RWPE2 (cell line): ENCODE measurements around the gene MYO10.

Experiments
- ATAC-seq: fragments of 200-7000 bp; cut with Tn5 transposase; 3 replicates; pipeline ENCODE4 v1.9.1; 2021; ENCODE audit warnings: low read depth
- DNase-seq: peaks from one replicate; pipeline ENCODE4 v3.0.0-alpha.2; 2020; ENCODE audit warnings: low spot score
- H3K27ac ChIP-seq: fragments of 450-650 bp; 2 replicates; pipeline ENCODE4 v1.5.1; 2017; ENCODE audit warnings: mild to moderate bottlenecking; ENCODE audit not compliant: poor library complexity, severe bottlenecking
- H3K27me3 ChIP-seq: fragments of 250-450 bp; sonication (Bioruptor Pico); 2 replicates; pipeline ENCODE4 v1.5.1; 2021; ENCODE audit warnings: mild to moderate bottlenecking, moderate library complexity; ENCODE audit not compliant: insufficient read depth, poor library complexity, severe bottlenecking
- H3K36me3 ChIP-seq: fragments of 250-450 bp; sonication (Bioruptor Pico); 2 replicates; pipeline ENCODE4 v1.5.1; 2020; ENCODE audit warnings: low read depth, mild to moderate bottlenecking, moderate library complexity
- H3K4me1 ChIP-seq: fragments of 250-450 bp; sonication (Bioruptor Pico); 2 replicates; pipeline ENCODE4 v1.5.1; 2021; ENCODE audit warnings: mild to moderate bottlenecking, moderate library complexity; ENCODE audit not compliant: insufficient read depth, poor library complexity, severe bottlenecking
- H3K4me3 ChIP-seq: fragments of 250-450 bp; sonication (Bioruptor Pico); 2 replicates; pipeline ENCODE4 v1.5.1; 2021; ENCODE audit warnings: mild to moderate bottlenecking, moderate library complexity; ENCODE audit not compliant: severe bottlenecking
- H3K9me3 ChIP-seq: fragments of 250-450 bp; sonication (Bioruptor Pico); 2 replicates; pipeline ENCODE4 v1.5.1; 2021; ENCODE audit warnings: mild to moderate bottlenecking, moderate library complexity; ENCODE audit not compliant: severe bottlenecking
- TF ChIP-seq, protein P1 (sequence below): fragments of 450-650 bp; IDR thresholded peaks from one replicate; pipeline ENCODE4 v1.5.1; 2017; ENCODE audit warnings: mild to moderate bottlenecking, moderate library complexity; ENCODE audit not compliant: poor library complexity, severe bottlenecking

Gene MYO10

DNA sequence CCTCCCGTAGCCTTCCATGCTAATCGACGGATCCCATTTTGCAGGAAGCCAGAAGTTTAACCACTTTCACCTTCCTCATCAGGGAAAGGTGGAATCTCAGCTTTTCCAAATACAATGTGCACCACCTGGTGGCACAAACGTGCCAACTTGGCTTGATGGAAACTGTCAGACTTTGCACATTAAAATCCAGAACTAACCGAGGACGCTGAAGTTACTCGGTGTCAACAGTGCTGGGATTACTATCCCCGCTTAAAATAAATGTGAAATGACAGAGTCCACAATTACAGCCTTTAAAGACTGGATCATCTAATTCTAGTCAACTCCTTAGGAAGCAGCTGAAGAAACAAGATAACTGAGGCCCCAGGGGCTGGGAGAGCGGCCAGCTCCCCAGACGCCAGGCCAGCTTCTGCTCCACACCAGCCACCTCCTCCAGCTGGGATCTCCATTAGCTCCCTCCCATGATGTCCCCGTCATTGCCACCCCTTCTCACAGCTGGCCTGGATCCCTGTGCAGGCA lies 269.1 kb downstream of the MYO10 start:
- TF ChIP-seq, protein P1, sequence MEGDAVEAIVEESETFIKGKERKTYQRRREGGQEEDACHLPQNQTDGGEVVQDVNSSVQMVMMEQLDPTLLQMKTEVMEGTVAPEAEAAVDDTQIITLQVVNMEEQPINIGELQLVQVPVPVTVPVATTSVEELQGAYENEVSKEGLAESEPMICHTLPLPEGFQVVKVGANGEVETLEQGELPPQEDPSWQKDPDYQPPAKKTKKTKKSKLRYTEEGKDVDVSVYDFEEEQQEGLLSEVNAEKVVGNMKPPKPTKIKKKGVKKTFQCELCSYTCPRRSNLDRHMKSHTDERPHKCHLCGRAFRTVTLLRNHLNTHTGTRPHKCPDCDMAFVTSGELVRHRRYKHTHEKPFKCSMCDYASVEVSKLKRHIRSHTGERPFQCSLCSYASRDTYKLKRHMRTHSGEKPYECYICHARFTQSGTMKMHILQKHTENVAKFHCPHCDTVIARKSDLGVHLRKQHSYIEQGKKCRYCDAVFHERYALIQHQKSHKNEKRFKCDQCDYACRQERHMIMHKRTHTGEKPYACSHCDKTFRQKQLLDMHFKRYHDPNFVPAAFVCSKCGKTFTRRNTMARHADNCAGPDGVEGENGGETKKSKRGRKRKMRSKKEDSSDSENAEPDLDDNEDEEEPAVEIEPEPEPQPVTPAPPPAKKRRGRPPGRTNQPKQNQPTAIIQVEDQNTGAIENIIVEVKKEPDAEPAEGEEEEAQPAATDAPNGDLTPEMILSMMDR = peak; percentile 43
- ATAC-seq (no peak), DNase-seq (no peak)
- H3K36me3 ChIP-seq = peaks cover 73% of the 10 kb centered on the region
- no peaks in the 10 kb centered on the region for H3K27me3 ChIP-seq
- H3K4me3 ChIP-seq = no peak overlapping the region
- H3K9me3 ChIP-seq = no peaks in the 10 kb centered on the region
- no peak overlapping the region for H3K27ac ChIP-seq
- H3K4me1 ChIP-seq = no peaks in the 10 kb centered on the region

DNA sequence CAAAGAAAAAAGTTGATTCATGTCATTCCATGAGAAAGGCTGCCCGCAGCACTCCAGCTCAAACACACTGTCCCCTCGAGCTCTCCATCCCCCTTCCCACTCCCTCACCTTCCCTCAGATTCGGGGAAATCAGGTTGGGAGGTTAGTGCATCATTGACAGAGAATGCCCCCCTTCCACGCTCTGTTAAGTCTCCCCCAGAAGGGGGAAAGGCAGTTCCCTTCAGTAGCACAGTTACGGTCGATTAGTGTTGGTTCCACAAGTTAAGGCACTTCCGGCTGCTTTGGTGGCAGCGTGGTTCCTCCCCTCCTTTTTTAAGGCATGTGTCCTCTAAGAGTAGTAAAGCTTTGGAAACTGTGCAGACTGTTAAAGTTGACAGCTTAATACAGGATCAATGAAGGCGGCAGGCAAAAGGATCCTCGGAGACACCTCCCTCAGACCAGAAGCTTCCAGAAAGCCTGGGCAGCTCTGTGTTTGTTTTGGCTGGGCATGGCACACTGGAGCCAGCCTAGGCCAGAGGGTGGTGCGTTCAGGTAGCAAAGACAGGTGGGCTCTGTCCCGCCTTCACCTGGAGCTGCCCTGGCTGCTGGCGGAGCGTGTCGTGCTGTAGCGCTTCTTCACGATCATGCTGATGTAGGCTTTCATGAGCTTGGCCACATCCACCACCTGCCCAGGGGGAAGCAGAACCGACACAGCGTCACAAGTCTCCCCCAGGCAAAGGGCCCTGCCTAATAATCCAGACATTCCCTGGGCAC lies 269.8 kb downstream of the MYO10 start:
- DNase-seq (no peak), ATAC-seq (no peak)
- no peaks in the 10 kb centered on the region for H3K9me3 ChIP-seq
- no peaks in the 10 kb centered on the region for H3K27me3 ChIP-seq
- no peaks in the 10 kb centered on the region for H3K4me1 ChIP-seq
- H3K27ac ChIP-seq = no peak overlapping the region
- TF ChIP-seq, protein P1 = no peak
- H3K36me3 ChIP-seq = peaks cover 67% of the 10 kb centered on the region
- no peak overlapping the region for H3K4me3 ChIP-seq

DNA sequence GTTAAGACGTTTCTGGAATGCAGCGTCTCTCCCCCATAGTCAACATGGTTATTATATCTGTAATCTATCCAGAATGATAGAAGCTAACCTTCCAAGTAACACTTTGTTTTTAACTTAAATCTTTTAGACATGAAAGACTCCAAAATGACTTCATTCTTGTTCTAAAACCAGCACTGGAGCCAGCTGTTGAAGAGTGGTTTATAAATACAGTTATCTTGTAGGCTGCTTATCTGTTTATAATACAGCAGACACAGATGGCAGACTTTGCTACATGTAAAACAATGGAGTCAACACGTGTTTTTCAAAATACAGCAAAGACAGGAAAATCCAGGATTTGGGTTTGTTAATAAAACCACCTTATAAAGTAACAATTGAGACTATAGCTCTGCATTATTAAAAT lies 270.5 kb downstream of the MYO10 start:
- H3K27ac ChIP-seq = no peak overlapping the region
- H3K4me1 ChIP-seq = no peaks in the 10 kb centered on the region
- DNase-seq = no peak
- no peaks in the 10 kb centered on the region for H3K9me3 ChIP-seq
- TF ChIP-seq, protein P1 = no peak
- no peak overlapping the region for H3K4me3 ChIP-seq
- H3K27me3 ChIP-seq = no peaks in the 10 kb centered on the region
- H3K36me3 ChIP-seq = peaks cover 60% of the 10 kb centered on the region
- no peak for ATAC-seq

DNA sequence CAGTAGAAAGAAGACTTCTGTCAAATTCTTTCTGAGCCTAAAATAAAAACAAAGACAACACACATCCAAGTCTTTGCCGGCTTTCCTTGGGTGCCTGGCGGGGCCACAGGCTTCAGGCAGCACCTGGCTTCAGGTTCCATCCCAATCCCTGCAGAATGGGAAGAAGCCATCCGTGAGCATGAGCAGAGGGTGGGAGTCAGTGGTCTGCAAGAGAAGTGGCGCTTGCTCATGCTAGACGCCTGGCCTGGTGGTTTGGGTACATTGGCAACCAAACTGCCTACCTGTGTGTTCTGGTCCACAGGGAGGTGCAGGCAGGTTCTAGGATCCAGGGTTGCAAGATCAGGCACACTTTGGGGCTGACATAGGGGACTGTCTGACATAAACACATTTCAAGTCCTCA lies 271.7 kb downstream of the MYO10 start:
- ATAC-seq (no peak), DNase-seq (no peak)
- Histone ChIP-seq H3K9me3 (no peaks in the 10 kb centered on the region), H3K4me1 (no peaks in the 10 kb centered on the region), H3K36me3 (peaks cover 47% of the 10 kb centered on the region), H3K27ac (no peak overlapping the region), H3K4me3 (no peak overlapping the region), H3K27me3 (no peaks in the 10 kb centered on the region)
- TF ChIP-seq, protein P1 = no peak

DNA sequence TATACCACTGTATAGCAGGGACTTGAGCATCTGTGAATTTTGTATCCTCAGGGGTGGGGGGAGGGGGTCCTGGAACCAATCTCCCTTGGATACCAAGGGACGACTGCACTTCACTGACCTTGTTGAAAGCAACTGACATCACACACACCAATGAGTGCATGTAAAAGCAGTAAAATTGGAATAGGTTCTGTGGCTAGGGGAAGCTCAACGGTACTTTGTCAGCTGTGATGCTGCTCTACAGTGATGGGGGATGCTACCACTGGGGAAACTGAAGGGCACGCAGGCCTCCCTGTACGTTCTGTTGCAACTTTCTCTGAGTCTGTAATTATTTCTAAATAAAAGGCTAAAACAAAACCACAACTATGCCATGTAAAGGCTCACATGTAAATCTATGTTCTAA lies 272.2 kb downstream of the MYO10 start:
- Histone ChIP-seq H3K27me3 (no peaks in the 10 kb centered on the region), H3K4me3 (no peak overlapping the region), H3K27ac (no peak overlapping the region), H3K9me3 (no peaks in the 10 kb centered on the region), H3K36me3 (peaks cover 42% of the 10 kb centered on the region), H3K4me1 (no peaks in the 10 kb centered on the region)
- DNase-seq (no peak), ATAC-seq (no peak)
- TF ChIP-seq, protein P1 = no peak
